Measurements from ENCODE around the gene FARSA. TPM values are rescaled to one million over a fixed set of nuclear protein-coding genes. Genes with fewer than 3 reads are reported as not detected.

The FARSA gene
- total RNA-seq, 2 donors from 2014 or later, result 25.9 to 35.6 TPM

DNA sequence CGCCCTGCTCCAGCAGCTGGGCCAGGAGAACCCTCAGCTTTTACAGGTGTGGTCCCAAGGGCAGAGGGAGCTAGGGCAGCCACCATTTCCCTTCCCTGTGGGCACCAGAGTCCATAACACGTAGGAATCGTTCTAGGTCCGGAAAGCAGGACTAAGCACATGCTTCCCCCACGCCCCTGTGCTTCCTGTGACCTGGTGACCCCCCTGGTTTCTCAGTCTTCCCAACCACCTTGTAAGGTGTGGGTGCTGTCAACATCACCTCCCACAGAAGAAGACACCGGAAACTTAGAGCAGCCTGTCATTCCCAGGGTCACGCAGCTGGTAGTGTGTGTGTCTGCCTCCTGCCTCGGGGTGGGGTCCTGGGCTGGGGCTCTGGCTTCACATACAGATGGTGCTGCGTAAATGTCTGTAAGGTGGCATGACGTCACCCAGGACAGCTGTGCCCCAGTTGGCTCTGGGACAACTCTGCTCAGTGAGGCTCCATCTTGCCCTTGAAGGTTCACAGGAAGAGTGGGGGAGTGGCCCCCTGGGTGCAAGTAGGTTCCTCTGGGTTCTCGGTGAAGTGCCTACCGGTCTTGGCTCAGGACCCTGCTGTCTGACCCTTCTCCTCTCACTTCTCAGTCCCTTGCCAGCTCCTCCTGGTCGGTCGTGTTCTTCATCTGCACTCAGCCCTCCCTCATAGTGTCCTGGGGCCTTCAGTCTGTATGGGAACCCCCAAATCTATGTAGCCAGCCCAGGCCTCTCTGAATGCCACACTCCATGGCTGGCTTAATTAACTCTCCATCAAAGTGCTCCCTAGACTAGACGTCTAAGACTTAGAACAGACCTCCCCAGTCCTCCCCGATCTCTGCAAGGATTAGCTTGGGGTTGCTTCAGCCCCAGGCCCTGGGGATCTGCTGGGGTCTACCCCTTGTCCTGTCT, 16.1 kb upstream of the FARSA start:
- Histone ChIP-seq H3K27me3 (no peaks in the 10 kb centered on the region), H3K4me3 (no peak overlapping the region), H3K4me1 (peaks cover 36% of the 10 kb centered on the region), H3K27ac (no peak overlapping the region), H3K9me3 (no peaks in the 10 kb centered on the region), H3K36me3 (replicated peaks in 1 of 2; ENCODE audit: insufficient read depth in 1 of 2, low read depth in 2 of 2) (peaks cover 8 to 31% of the 10 kb centered on the region in 2 donors)
- WGBS, 2 donors, result 75 to 88% methylated on average over 12 to 14 of the region's 16 CpGs
- ATAC-seq (no peak), DNase-seq (no peak)
- TF ChIP-seq POLR2A (IDR thresholded peaks at IDR 0.05), result no peak
- TF ChIP-seq, protein P1, sequence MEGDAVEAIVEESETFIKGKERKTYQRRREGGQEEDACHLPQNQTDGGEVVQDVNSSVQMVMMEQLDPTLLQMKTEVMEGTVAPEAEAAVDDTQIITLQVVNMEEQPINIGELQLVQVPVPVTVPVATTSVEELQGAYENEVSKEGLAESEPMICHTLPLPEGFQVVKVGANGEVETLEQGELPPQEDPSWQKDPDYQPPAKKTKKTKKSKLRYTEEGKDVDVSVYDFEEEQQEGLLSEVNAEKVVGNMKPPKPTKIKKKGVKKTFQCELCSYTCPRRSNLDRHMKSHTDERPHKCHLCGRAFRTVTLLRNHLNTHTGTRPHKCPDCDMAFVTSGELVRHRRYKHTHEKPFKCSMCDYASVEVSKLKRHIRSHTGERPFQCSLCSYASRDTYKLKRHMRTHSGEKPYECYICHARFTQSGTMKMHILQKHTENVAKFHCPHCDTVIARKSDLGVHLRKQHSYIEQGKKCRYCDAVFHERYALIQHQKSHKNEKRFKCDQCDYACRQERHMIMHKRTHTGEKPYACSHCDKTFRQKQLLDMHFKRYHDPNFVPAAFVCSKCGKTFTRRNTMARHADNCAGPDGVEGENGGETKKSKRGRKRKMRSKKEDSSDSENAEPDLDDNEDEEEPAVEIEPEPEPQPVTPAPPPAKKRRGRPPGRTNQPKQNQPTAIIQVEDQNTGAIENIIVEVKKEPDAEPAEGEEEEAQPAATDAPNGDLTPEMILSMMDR (IDR thresholded peaks at IDR 0.05), result no peak
- intact Hi-C loops (cut with DNase I), result no loop called here

DNA sequence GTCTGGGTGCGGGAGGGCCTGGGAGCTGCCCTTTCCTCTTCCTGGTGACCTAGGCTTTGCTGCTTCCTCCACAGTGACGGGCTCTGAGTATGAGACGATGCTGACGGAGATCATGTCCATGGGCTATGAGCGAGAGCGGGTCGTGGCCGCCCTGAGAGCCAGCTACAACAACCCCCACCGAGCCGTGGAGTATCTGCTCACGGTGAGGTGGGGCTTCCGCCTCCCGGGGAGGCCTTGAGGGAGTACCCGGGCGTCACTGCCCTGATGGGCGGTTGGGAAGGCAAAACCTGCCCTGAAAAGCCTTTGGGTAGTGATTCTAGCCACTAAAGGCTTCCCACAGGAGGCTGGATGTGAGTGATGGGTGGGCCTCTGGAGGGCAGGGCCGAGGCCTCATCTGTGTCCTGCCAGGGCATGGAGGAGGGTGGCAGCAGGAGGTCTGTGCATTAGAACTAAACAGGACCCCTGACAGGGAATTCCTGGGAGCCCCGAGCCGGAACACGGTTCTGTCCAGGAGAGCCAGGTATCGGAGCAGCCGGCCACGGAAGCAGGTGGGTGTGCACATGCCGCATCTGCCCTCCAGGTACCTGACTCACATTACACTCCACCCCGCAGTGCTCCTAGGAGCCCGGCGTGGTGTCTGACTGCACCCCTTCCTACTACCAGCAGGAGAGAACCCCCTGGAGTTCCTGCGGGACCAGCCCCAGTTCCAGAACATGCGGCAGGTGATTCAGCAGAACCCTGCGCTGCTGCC, 15.3 kb upstream of the FARSA start:
- H3K36me3 ChIP-seq (replicated peaks in 1 of 2; ENCODE audit: insufficient read depth in 1 of 2, low read depth in 2 of 2), result peaks cover 8 to 29% of the 10 kb centered on the region in 2 donors
- intact Hi-C loops (cut with DNase I), result no loop called here

GRCh38 chr19:12947702-12948611, 14.4 kb upstream of the FARSA start:
- WGBS, 2 donors, result 66 to 75% methylated on average over 11 to 26 of the region's 28 CpGs
- TF ChIP-seq, protein P1 (IDR thresholded peaks at IDR 0.05), result no peak
- no peak for TF ChIP-seq POLR2A (IDR thresholded peaks at IDR 0.05)
- Histone ChIP-seq H3K27ac (no peak overlapping the region), H3K4me1 (peaks cover 38% of the 10 kb centered on the region), H3K27me3 (no peaks in the 10 kb centered on the region), H3K36me3 (replicated peaks in 1 of 2; ENCODE audit: insufficient read depth in 1 of 2, low read depth in 2 of 2) (peaks cover 8 to 36% of the 10 kb centered on the region in 2 donors), H3K4me3 (no peak overlapping the region), H3K9me3 (no peaks in the 10 kb centered on the region)
- ATAC-seq (no peak), DNase-seq (no peak)
- intact Hi-C loops (cut with DNase I), result no loop called here

More for the DNA sequence above, 15.3 kb upstream of the FARSA start:
- Histone ChIP-seq H3K27me3 (no peaks in the 10 kb centered on the region), H3K27ac (no peak overlapping the region), H3K4me1 (peaks cover 35% of the 10 kb centered on the region), H3K4me3 (no peak overlapping the region), H3K9me3 (no peaks in the 10 kb centered on the region)
- no peak for DNase-seq
- no peak for ATAC-seq
- TF ChIP-seq POLR2A (IDR thresholded peaks at IDR 0.05), result no peak
- TF ChIP-seq, protein P1 (IDR thresholded peaks at IDR 0.05), result no peak
- WGBS, 2 donors, result 92 to 100% methylated on average over 5 to 30 of the region's 30 CpGs

- H3K4me1 ChIP-seq, result peaks cover 48% of the 10 kb centered on the region
- H3K36me3 ChIP-seq (replicated peaks in 1 of 2; ENCODE audit: insufficient read depth in 1 of 2, low read depth in 2 of 2), result peaks cover 8 to 33% of the 10 kb centered on the region in 2 donors
- H3K4me3 ChIP-seq, result no peak overlapping the region
- peak overlapping the region in 3 of 4 donors; percentile 86 to 95 (median 88) for H3K27ac ChIP-seq
- no peak for DNase-seq
- ATAC-seq, result no peak
- 53 to 61% methylated on average over 14 of the region's 14 CpGs for WGBS, 2 donors
- TF ChIP-seq, protein P1 (IDR thresholded peaks at IDR 0.05), result no peak
- no peak for TF ChIP-seq POLR2A (IDR thresholded peaks at IDR 0.05)
- intact Hi-C loops (cut with DNase I), result no loop called here
- H3K27me3 ChIP-seq, result no peaks in the 10 kb centered on the region
- H3K9me3 ChIP-seq, result no peaks in the 10 kb centered on the region
Measured at GRCh38 chr19:12946731-12947496, 13.4 kb upstream of the FARSA start.

Data from body of pancreas (tissue), 4 donors.